Stimulated activated CD8-positive, alpha-beta memory T cell treated with anti-CD3 and anti-CD28 coated beads, Interleukin-7, amount 100 ng/mL, for 4 hours (primary cell): ENCODE measurements around the gene CEP192.
A peak's percentile ranks its signal among the peaks of the same experiment; 100 is the strongest.
"Not testable (repeated sequence)": the region's sequence is repeated elsewhere in the genome, so short reads cannot be mapped to it uniquely, and the experiment has no call there.

Experiments
- DNase-seq, 2 donors: peaks; one replicate each; pipeline ENCODE4 v3.0.0-alpha.2; 2020; ENCODE audit warnings: low read depth in 2 of 2

Gene CEP192

GRCh38 chr18:12990967-12991820 is at the start of gene CEP192:
Gene CEP192, plus strand, starts transcription at chr18:12991362. Its CDS starts 8,063 bp downstream, at chr18:12999425.
- DNase-seq = peak; percentile 95 to 96

GRCh38 chr18:12943215-12943614 is 47.9 kb upstream of the CEP192 start:
- DNase-seq = no peak

GRCh38 chr18:12944709-12945108 is 46.5 kb upstream of the CEP192 start:
- DNase-seq = no peak

GRCh38 chr18:12946549-12947284 is 44.4 kb upstream of the CEP192 start:
- DNase-seq = no peak

- peak; percentile 99 to 100 for DNase-seq
These were observed 43.7 kb upstream of the CEP192 start, which contains the start of gene SEH1L for GRCh38 chr18:12947285-12948049. Gene SEH1L, plus strand, starts transcription at chr18:12948011. Its CDS starts 111 bp downstream, at chr18:12948122.

GRCh38 chr18:12948050-12948804 is 42.9 kb upstream of the CEP192 start:
- DNase-seq = peak; percentile 98 to 99

- DNase-seq = no peak
These were observed 32.7 kb upstream of the CEP192 start for GRCh38 chr18:12958478-12958877.

- no peak for DNase-seq
These were observed 30.8 kb upstream of the CEP192 start for GRCh38 chr18:12960395-12960794.

- no peak for DNase-seq
These were observed 30.2 kb upstream of the CEP192 start for GRCh38 chr18:12960853-12961397.

GRCh38 chr18:12963069-12963468 is 28.1 kb upstream of the CEP192 start:
- DNase-seq = no peak

- no peak for DNase-seq
These were observed 23.0 kb upstream of the CEP192 start for GRCh38 chr18:12968115-12968514.

GRCh38 chr18:12968619-12969018 is 22.5 kb upstream of the CEP192 start:
- no peak for DNase-seq

- no peak for DNase-seq
These were observed 17.5 kb upstream of the CEP192 start for GRCh38 chr18:12973562-12974213.

GRCh38 chr18:12975488-12975887 is 15.7 kb upstream of the CEP192 start:
- no peak for DNase-seq

- DNase-seq = no peak
These were observed 14.9 kb upstream of the CEP192 start for GRCh38 chr18:12976305-12976704.

GRCh38 chr18:12980065-12980464 is 11.1 kb upstream of the CEP192 start:
- DNase-seq = not testable (repeated sequence)

- no peak for DNase-seq
These were observed 1.6 kb upstream of the CEP192 start for GRCh38 chr18:12989397-12990122.

GRCh38 chr18:12990123-12990475 is 1.1 kb upstream of the CEP192 start:
- DNase-seq = peak; percentile 40 to 57

GRCh38 chr18:12990641-12990966 is 558 bp upstream of the CEP192 start:
- DNase-seq = no peak

GRCh38 chr18:12991821-12992179 is 638 bp downstream of the CEP192 start:
- DNase-seq = no peak
